Nephron (organoid): ENCODE measurements around the gene DDX3X.
"Not testable (repeated sequence)": the region's sequence is repeated elsewhere in the genome, so short reads cannot be mapped to it uniquely, and the experiment has no call there.

Source experiments
- H3K27ac Mint-ChIP-seq, 3 experiments: 2 replicates each; pipeline ENCODE4 v1.8.0; 2020; ENCODE audit warnings: mixed read lengths in 3 of 3, mild to moderate bottlenecking in 2 of 3, moderate library complexity in 1 of 3
- H3K27me3 Mint-ChIP-seq: 2 replicates; pipeline ENCODE4 v1.8.0; 2021; ENCODE audit warnings: low read depth, mild to moderate bottlenecking, moderate library complexity, mixed read lengths
- H3K36me3 Mint-ChIP-seq: 2 replicates; pipeline ENCODE4 v1.8.0; 2020; ENCODE audit warnings: low read depth, mixed read lengths
- H3K4me1 Mint-ChIP-seq: 2 replicates; pipeline ENCODE4 v1.8.0; 2020; ENCODE audit warnings: mixed read lengths
- H3K4me3 Mint-ChIP-seq, 3 experiments: 2 replicates each; pipeline ENCODE4 v1.8.0; 2020; ENCODE audit warnings: mild to moderate bottlenecking in 3 of 3, mixed read lengths in 3 of 3, moderate library complexity in 2 of 3
- H3K9me3 Mint-ChIP-seq: 2 replicates; pipeline ENCODE4 v1.8.0; 2020; ENCODE audit warnings: mixed read lengths
- TF ChIP-seq, protein P1 (sequence below), 3 experiments: fragments of 200-600 bp; sonication (generic); IDR thresholded peaks; one replicate each; pipeline ENCODE4 v1.5.0; 2021; ENCODE audit warnings: antibody characterized with exemption in 3 of 3; ENCODE audit not compliant: unreplicated experiment in 3 of 3

The DDX3X gene

GRCh38 chrX:41397768-41398167 is 63.8 kb downstream of the DDX3X start:
- Mint-ChIP-seq H3K9me3 (peaks cover 6% of the 10 kb centered on the region), H3K27ac (no peak overlapping the region), H3K36me3 (no peaks in the 10 kb centered on the region), H3K4me3 (no peak overlapping the region), H3K27me3 (no peaks in the 10 kb centered on the region), H3K4me1 (no peaks in the 10 kb centered on the region)
- TF ChIP-seq, protein P1, sequence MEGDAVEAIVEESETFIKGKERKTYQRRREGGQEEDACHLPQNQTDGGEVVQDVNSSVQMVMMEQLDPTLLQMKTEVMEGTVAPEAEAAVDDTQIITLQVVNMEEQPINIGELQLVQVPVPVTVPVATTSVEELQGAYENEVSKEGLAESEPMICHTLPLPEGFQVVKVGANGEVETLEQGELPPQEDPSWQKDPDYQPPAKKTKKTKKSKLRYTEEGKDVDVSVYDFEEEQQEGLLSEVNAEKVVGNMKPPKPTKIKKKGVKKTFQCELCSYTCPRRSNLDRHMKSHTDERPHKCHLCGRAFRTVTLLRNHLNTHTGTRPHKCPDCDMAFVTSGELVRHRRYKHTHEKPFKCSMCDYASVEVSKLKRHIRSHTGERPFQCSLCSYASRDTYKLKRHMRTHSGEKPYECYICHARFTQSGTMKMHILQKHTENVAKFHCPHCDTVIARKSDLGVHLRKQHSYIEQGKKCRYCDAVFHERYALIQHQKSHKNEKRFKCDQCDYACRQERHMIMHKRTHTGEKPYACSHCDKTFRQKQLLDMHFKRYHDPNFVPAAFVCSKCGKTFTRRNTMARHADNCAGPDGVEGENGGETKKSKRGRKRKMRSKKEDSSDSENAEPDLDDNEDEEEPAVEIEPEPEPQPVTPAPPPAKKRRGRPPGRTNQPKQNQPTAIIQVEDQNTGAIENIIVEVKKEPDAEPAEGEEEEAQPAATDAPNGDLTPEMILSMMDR (IDR thresholded peaks at IDR 0.05; ENCODE audit: unreplicated experiment in 3 of 3), result no peak

DNA sequence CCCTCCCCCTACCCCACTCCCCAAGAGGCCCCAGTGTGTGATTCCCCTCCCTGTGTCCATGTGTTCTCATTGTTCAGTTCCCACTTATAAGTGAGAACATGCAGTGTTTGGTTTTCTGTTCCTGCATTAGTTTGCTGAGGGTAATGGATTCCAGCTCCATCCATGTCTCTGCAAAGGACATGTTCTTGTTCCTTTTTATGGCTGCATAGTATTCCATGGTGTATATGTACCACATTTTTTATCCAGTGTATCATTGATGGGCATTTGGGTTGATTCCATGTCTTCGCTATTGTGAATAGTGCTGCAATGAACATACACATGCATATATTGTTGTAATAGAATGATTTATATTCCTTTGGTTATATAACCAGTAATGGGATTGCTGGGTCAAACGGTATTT is 68.6 kb downstream of the DDX3X start:
- H3K9me3 Mint-ChIP-seq, result peaks cover 17% of the 10 kb centered on the region
- H3K36me3 Mint-ChIP-seq, H3K4me3 Mint-ChIP-seq, H3K27me3 Mint-ChIP-seq, H3K4me1 Mint-ChIP-seq, H3K27ac Mint-ChIP-seq: not testable (repeated sequence)

GRCh38 chrX:41405551-41405950 is 71.6 kb downstream of the DDX3X start:
- no peak overlapping the region for H3K4me3 Mint-ChIP-seq
- H3K36me3 Mint-ChIP-seq, result no peaks in the 10 kb centered on the region
- H3K27me3 Mint-ChIP-seq, result peaks cover 5% of the 10 kb centered on the region
- peak overlapping the region in 1 of 3 experiments; percentile 37 for H3K27ac Mint-ChIP-seq
- TF ChIP-seq, protein P1 (IDR thresholded peaks at IDR 0.05; ENCODE audit: unreplicated experiment in 3 of 3), result no peak
- H3K4me1 Mint-ChIP-seq, result no peaks in the 10 kb centered on the region
- H3K9me3 Mint-ChIP-seq, result peaks cover 11% of the 10 kb centered on the region

- Mint-ChIP-seq H3K4me1 (no peaks in the 10 kb centered on the region), H3K36me3 (no peaks in the 10 kb centered on the region), H3K27ac (no peak overlapping the region), H3K9me3 (peaks cover 11% of the 10 kb centered on the region), H3K27me3 (peaks cover 5% of the 10 kb centered on the region), H3K4me3 (no peak overlapping the region)
- TF ChIP-seq, protein P1 (IDR thresholded peaks at IDR 0.05; ENCODE audit: unreplicated experiment in 3 of 3), result no peak
Observed at GRCh38 chrX:41406201-41406600, 72.2 kb downstream of the DDX3X start.

GRCh38 chrX:41407816-41408215 is 73.9 kb downstream of the DDX3X start:
- TF ChIP-seq, protein P1 (IDR thresholded peaks at IDR 0.05; ENCODE audit: unreplicated experiment in 3 of 3), result no peak
- Mint-ChIP-seq H3K4me1 (no peaks in the 10 kb centered on the region), H3K27me3 (peaks cover 5% of the 10 kb centered on the region), H3K9me3 (peaks cover 11% of the 10 kb centered on the region), H3K36me3 (no peaks in the 10 kb centered on the region), H3K27ac (no peak overlapping the region), H3K4me3 (no peak overlapping the region)

GRCh38 chrX:41408576-41408975 is 74.6 kb downstream of the DDX3X start:
- Mint-ChIP-seq H3K27ac (no peak overlapping the region), H3K4me3 (no peak overlapping the region), H3K9me3 (peaks cover 6% of the 10 kb centered on the region), H3K4me1 (no peaks in the 10 kb centered on the region), H3K36me3 (no peaks in the 10 kb centered on the region), H3K27me3 (peaks cover 5% of the 10 kb centered on the region)
- TF ChIP-seq, protein P1 (IDR thresholded peaks at IDR 0.05; ENCODE audit: unreplicated experiment in 3 of 3), result no peak
